ENCODE results near the gene STK31. TPM values are rescaled to one million over a fixed set of nuclear protein-coding genes. Genes with fewer than 3 reads are reported as not detected.

Gene STK31
- not detected in 2 replicates for total RNA-seq

GRCh38 chr7:23710000-23710399, at the start of gene STK31:
TSS of gene STK31 (plus strand) at chr7:23710219. CDS start at chr7:23710286, 67 bp downstream.

GRCh38 chr7:23679898-23680413, 30.1 kb upstream of the STK31 start, which contains the start of gene FAM221A:
TSS of gene FAM221A (plus strand) at chr7:23680199. CDS start at chr7:23680219, 20 bp downstream.

Other genes with a start within 250 kb of the STK31 start
- 16.5 and 76.8 TPM in 2 replicates for gene IGF2BP3, start 239.7 kb upstream of the STK31 start, total RNA-seq
- 27.2 and 34.6 TPM in 2 replicates for gene TRA2A, start 178.2 kb upstream of the STK31 start, total RNA-seq
- 5.1 and 7.0 TPM in 2 replicates for gene CCDC126, start 112.8 kb upstream of the STK31 start, total RNA-seq
- gene FAM221A, start 30.0 kb upstream of the STK31 start, total RNA-seq = 0.78 and 1.8 TPM in 2 replicates